Hepatocyte (in vitro differentiated cells): ENCODE measurements around the gene MLPH.

ENCODE experiments used
- EZH2 ChIP-seq: fragments of 200-600 bp; sonication (generic); IDR thresholded peaks from 2 replicates; pipeline ENCODE4 v1.6.1; 2016; ENCODE audit warnings: antibody characterized with exemption, mild to moderate bottlenecking, borderline replicate concordance
- EZH2phosphoT487 ChIP-seq: fragments of 200-600 bp; sonication (generic); IDR thresholded peaks from one replicate; pipeline ENCODE4 v1.6.1; 2018; ENCODE audit warnings: antibody characterized with exemption, mild to moderate bottlenecking, low read depth, moderate library complexity; ENCODE audit not compliant: unreplicated experiment, severe bottlenecking
- TF ChIP-seq, protein P1 (sequence below): fragments of 200-600 bp; sonication (generic); IDR thresholded peaks from 2 replicates; pipeline ENCODE4 v1.5.1; 2016; ENCODE audit warnings: antibody characterized with exemption, mild to moderate bottlenecking; ENCODE audit not compliant: poor library complexity

- TF ChIP-seq, protein P1, sequence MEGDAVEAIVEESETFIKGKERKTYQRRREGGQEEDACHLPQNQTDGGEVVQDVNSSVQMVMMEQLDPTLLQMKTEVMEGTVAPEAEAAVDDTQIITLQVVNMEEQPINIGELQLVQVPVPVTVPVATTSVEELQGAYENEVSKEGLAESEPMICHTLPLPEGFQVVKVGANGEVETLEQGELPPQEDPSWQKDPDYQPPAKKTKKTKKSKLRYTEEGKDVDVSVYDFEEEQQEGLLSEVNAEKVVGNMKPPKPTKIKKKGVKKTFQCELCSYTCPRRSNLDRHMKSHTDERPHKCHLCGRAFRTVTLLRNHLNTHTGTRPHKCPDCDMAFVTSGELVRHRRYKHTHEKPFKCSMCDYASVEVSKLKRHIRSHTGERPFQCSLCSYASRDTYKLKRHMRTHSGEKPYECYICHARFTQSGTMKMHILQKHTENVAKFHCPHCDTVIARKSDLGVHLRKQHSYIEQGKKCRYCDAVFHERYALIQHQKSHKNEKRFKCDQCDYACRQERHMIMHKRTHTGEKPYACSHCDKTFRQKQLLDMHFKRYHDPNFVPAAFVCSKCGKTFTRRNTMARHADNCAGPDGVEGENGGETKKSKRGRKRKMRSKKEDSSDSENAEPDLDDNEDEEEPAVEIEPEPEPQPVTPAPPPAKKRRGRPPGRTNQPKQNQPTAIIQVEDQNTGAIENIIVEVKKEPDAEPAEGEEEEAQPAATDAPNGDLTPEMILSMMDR: no peak
- TF ChIP-seq EZH2phosphoT487: no peak
- TF ChIP-seq EZH2: no peak
Measured at GRCh38 chr2:237464757-237465391, 22.2 kb upstream of the MLPH start.
